IPS-15b (cell line): Measurements from ENCODE around the gene ADI1.
"Not testable (repeated sequence)": the region's sequence is repeated elsewhere in the genome, so short reads cannot be mapped to it uniquely, and the experiment has no call there.

ENCODE experiments used
- H3K27me3 ChIP-seq: one replicate; pipeline ENCODE4 v1.6.1; 2013; ENCODE audit warnings: low read length; ENCODE audit not compliant: control insufficient read depth, insufficient read depth
- H3K36me3 ChIP-seq: one replicate; pipeline ENCODE4 v1.6.1; 2013; ENCODE audit warnings: low read length; ENCODE audit not compliant: control insufficient read depth, insufficient read depth
- H3K4me1 ChIP-seq: one replicate; pipeline ENCODE4 v1.6.1; 2013; ENCODE audit warnings: mild to moderate bottlenecking, low read length; ENCODE audit not compliant: control insufficient read depth, insufficient read depth
- H3K4me3 ChIP-seq: one replicate; pipeline ENCODE4 v1.5.1; 2013; ENCODE audit warnings: low read depth, low read length
- H3K9ac ChIP-seq: one replicate; pipeline ENCODE4 v1.6.1; 2013; ENCODE audit warnings: low read depth, mild to moderate bottlenecking, low read length
- H3K9me3 ChIP-seq: one replicate; pipeline ENCODE4 v1.6.1; 2013; ENCODE audit warnings: mild to moderate bottlenecking, low read length; ENCODE audit not compliant: control insufficient read depth, insufficient read depth

Gene ADI1

GRCh38 chr2:3526871-3527270 lies 7.5 kb upstream of the ADI1 start:
- H3K27me3 ChIP-seq, result no peaks in the 10 kb centered on the region
- H3K9ac ChIP-seq, result no peak overlapping the region
- H3K4me1 ChIP-seq, result no peaks in the 10 kb centered on the region
- no peak overlapping the region for H3K4me3 ChIP-seq
- H3K9me3 ChIP-seq, result no peaks in the 10 kb centered on the region
- no peaks in the 10 kb centered on the region for H3K36me3 ChIP-seq

GRCh38 chr2:3523551-3524041 lies 4.3 kb upstream of the ADI1 start:
- Histone ChIP-seq H3K36me3 (no peaks in the 10 kb centered on the region), H3K9me3 (no peaks in the 10 kb centered on the region), H3K4me3 (no peak overlapping the region), H3K4me1 (no peaks in the 10 kb centered on the region), H3K9ac (no peak overlapping the region), H3K27me3 (no peaks in the 10 kb centered on the region)

- H3K9me3 ChIP-seq, result no peaks in the 10 kb centered on the region
- no peaks in the 10 kb centered on the region for H3K4me1 ChIP-seq
- no peak overlapping the region for H3K4me3 ChIP-seq
- no peaks in the 10 kb centered on the region for H3K36me3 ChIP-seq
- no peak overlapping the region for H3K9ac ChIP-seq
- H3K27me3 ChIP-seq, result no peaks in the 10 kb centered on the region
Measured at GRCh38 chr2:3522961-3523421, 3.7 kb upstream of the ADI1 start.

GRCh38 chr2:3520591-3520990 lies 1.3 kb upstream of the ADI1 start:
- no peaks in the 10 kb centered on the region for H3K9me3 ChIP-seq
- no peaks in the 10 kb centered on the region for H3K36me3 ChIP-seq
- no peak overlapping the region for H3K4me3 ChIP-seq
- no peaks in the 10 kb centered on the region for H3K27me3 ChIP-seq
- H3K4me1 ChIP-seq, result no peaks in the 10 kb centered on the region
- no peak overlapping the region for H3K9ac ChIP-seq

- H3K36me3 ChIP-seq, result no peaks in the 10 kb centered on the region
- H3K27me3 ChIP-seq, result no peaks in the 10 kb centered on the region
- peak overlapping the region; percentile 28 for H3K9ac ChIP-seq
- peak overlapping the region; percentile 59 for H3K4me3 ChIP-seq
- H3K9me3 ChIP-seq, result no peaks in the 10 kb centered on the region
- no peaks in the 10 kb centered on the region for H3K4me1 ChIP-seq
Measured at GRCh38 chr2:3518496-3519254, 656 bp downstream of the ADI1 start.

- Histone ChIP-seq H3K27me3 (no peaks in the 10 kb centered on the region), H3K4me1 (no peaks in the 10 kb centered on the region), H3K4me3 (peak overlapping the region; percentile 59), H3K36me3 (no peaks in the 10 kb centered on the region), H3K9ac (peak overlapping the region; percentile 28), H3K9me3 (no peaks in the 10 kb centered on the region)
Measured at GRCh38 chr2:3517948-3518495, 1.3 kb downstream of the ADI1 start.

- Histone ChIP-seq H3K4me1 (no peaks in the 10 kb centered on the region), H3K9me3 (no peaks in the 10 kb centered on the region), H3K36me3 (no peaks in the 10 kb centered on the region), H3K4me3 (no peak overlapping the region), H3K9ac (no peak overlapping the region), H3K27me3 (no peaks in the 10 kb centered on the region)
Measured at GRCh38 chr2:3516831-3517230, 2.5 kb downstream of the ADI1 start.

GRCh38 chr2:3515438-3515837 lies 3.9 kb downstream of the ADI1 start:
- not testable (repeated sequence) for H3K9me3 ChIP-seq, H3K27me3 ChIP-seq, H3K9ac ChIP-seq, H3K4me1 ChIP-seq, H3K4me3 ChIP-seq, H3K36me3 ChIP-seq

- H3K9me3 ChIP-seq, result no peaks in the 10 kb centered on the region
- H3K4me3 ChIP-seq, result no peak overlapping the region
- H3K9ac ChIP-seq, result no peak overlapping the region
- no peaks in the 10 kb centered on the region for H3K4me1 ChIP-seq
- H3K36me3 ChIP-seq, result no peaks in the 10 kb centered on the region
- H3K27me3 ChIP-seq, result no peaks in the 10 kb centered on the region
Measured at GRCh38 chr2:3513026-3513810, 6.1 kb downstream of the ADI1 start.

GRCh38 chr2:3512086-3512485 lies 7.2 kb downstream of the ADI1 start:
- Histone ChIP-seq H3K27me3 (no peaks in the 10 kb centered on the region), H3K9ac (no peak overlapping the region), H3K9me3 (no peaks in the 10 kb centered on the region), H3K4me3 (no peak overlapping the region), H3K36me3 (no peaks in the 10 kb centered on the region), H3K4me1 (no peaks in the 10 kb centered on the region)

- Histone ChIP-seq H3K4me1 (no peaks in the 10 kb centered on the region), H3K9me3 (no peaks in the 10 kb centered on the region), H3K4me3 (no peak overlapping the region), H3K27me3 (no peaks in the 10 kb centered on the region), H3K9ac (no peak overlapping the region), H3K36me3 (peaks cover under 1% of the 10 kb centered on the region)
Measured at GRCh38 chr2:3505771-3506170, 13.6 kb downstream of the ADI1 start.
